NCI-H2196 treated with DMSO at 0.1 percent for 48 hours (cell line): ENCODE data around the gene SLC34A2.
"Not testable (repeated sequence)": the region's sequence is repeated elsewhere in the genome, so short reads cannot be mapped to it uniquely, and the experiment has no call there.

ENCODE experiments used
- DNase-seq: peaks from one replicate; lab custom pipeline; 2025; ENCODE audit not compliant: unreplicated experiment; lab: John Stamatoyannopoulos, UW

Gene SLC34A2, protein sequence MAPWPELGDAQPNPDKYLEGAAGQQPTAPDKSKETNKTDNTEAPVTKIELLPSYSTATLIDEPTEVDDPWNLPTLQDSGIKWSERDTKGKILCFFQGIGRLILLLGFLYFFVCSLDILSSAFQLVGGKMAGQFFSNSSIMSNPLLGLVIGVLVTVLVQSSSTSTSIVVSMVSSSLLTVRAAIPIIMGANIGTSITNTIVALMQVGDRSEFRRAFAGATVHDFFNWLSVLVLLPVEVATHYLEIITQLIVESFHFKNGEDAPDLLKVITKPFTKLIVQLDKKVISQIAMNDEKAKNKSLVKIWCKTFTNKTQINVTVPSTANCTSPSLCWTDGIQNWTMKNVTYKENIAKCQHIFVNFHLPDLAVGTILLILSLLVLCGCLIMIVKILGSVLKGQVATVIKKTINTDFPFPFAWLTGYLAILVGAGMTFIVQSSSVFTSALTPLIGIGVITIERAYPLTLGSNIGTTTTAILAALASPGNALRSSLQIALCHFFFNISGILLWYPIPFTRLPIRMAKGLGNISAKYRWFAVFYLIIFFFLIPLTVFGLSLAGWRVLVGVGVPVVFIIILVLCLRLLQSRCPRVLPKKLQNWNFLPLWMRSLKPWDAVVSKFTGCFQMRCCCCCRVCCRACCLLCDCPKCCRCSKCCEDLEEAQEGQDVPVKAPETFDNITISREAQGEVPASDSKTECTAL

DNA sequence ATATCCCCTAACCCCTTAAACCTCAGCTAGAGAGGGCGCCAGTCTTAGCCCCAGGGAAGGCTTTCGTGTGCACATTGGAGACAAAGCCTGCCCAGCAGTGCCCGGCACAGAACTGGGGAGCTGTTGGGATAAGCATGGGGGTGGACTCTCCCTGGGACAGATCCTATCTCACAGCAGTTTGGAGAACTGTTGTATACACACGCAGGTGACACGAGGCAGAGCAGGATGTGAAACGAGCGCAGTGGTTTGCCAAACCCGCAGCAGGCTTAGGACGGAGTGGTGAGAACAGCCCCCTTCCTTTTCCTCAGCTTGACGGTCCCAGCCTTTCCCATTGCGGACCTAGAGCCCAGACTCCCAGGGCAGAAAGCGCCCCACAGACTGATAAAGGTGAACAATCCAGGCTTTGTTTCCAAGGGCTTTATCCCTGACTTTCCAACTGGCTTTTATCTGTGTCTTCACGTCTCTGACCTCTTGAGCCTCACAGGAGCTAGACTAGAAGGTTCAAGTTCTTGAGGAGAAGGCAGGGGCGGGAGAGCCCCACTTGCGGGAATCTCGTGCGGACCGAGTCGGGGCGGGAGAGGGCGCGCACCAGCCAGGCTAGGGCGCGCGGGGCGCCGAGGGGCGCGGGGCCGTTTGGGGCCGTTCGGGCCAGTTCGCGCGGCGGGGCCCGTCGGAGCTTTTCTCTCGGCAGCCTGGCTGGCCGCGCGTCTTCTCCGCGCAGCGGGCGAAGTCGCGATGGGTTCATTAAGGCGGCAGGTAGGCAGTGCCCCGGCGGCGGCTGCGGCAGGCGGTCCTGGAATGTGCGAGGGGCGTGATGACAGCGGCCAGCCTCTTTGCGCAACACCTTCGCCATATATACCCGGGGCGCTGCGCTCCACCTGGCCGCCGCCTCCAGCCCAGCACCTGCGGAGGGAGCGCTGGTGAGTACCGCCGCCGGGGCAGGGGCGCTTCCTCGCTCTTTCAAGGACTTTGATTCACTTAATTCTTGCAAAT lies at the start of gene SLC34A2:
Gene SLC34A2, plus strand, starts transcription at position 881 of the 993 bp plus-strand sequence. CDS start 6,650 bp downstream, outside the sequence.
- DNase-seq, result no peak

DNA sequence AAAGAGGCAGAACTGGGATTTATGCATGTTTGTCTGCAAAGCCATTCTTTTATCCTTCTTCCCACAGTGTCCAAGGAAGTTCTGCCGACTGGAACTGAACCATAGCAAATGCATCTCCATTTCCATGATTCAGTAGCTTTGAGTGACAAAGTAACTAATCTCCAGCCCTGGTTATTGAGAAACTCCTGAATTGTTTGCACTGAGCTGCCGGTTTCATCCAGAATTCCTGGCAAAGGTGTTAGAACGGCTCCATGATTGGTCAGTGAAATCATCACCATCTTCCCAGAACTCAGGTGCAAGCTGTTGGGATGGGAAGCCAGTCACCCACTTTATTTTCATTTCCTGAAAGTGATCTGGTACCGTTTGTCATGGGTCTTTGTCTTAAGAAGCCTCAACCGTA lies 47.0 kb upstream of the SLC34A2 start:
- DNase-seq, result no peak

DNA sequence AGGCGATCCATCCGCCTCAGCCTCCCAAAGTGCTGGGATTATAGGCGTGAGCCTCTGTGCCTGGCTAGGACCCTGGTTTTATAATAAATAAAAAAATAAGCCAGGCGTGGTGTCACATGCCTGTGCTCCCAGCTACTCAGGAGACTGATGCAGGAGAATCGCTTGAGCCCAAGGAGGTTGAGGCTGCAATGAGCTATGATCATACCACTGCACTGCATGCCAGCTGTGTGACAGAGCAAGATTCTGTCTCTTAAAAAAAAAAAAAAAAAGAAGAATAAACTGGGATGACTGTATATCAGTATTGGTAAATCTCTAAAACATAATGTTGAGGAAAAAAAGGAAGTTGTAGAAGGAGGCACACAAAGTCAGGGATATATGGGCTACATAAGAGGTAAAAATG lies 45.7 kb upstream of the SLC34A2 start:
- no peak for DNase-seq

DNA sequence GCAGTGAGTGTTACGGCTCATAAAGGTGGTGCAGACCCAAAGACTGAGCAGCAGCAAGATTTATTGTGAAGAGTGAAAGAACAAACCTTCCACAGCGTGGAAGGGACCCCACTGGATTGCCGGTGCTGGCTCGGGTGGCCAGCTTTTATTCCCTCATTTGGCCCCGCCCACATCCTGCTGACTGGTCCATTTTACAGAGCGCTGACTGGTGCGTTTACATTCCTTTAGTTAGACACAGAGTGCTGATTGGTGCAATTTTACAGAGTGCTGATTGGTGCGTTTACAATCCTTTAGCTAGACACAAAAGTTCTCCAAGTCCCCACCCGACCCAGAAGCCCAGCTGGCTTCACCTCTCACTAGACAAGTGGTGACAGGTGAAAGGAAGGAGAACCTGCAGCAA lies 42.0 kb upstream of the SLC34A2 start:
- not testable (repeated sequence) for DNase-seq

DNA sequence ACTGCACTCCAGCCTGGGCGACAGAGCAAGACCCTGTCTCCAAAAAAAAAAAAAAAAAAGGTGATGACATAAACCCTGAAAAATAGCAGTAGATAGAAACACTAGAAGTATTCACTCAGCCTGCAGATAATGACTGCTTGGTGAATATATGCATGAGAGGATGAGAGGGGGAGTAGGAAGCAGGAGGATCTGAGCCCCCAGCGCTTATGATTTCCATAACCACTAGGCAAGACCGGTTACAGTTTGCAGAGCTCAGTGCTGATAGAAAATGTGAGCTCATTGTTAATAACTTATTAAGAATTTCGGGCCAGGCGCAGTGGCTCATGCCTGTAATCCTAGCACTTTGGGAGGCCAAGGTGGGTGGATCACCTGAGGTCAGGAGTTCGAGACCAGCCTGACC lies 40.8 kb upstream of the SLC34A2 start:
- DNase-seq, result no peak

DNA sequence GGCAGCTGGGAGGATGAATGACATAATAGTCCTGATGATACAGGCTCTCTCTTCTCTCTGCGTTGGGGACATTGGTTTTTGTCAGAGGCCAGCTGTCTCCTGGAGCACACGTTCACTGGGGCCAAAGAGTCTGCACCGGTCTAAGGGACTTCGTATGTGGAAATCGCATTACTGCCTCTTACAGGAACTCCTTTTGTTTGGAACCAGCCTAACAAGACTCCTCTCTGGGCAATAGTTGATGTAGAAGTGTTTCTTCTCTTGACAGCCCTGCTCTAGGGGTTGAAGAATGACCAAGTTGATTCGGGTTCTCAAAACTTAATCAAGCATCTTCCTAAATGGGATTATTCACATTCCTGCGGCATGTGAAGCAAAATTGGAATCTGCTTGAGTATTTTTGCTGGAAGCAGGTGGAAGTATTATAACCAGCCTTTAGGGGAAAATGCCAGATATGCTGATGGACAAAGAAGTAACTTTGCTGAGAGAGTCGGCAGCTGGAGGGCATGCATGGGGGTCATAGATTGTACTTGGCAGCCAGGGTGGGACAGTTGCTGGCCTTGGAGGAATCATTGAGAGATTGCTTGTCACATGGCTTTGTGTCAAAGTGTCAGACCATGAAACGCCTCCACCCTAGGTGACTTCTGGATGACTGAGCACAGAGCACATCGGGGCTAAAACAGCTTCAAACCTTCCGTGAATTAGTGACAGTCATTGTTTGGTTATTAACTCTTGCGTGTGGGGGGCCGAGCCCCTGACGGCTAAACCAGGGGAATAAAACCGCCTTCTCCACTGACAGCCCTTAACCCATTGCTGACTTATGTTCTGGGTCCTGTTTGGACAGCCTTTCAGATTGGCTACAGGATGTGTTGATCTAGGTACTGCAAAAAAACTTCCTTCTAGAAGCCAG lies 34.4 kb upstream of the SLC34A2 start:
- DNase-seq, result no peak

DNA sequence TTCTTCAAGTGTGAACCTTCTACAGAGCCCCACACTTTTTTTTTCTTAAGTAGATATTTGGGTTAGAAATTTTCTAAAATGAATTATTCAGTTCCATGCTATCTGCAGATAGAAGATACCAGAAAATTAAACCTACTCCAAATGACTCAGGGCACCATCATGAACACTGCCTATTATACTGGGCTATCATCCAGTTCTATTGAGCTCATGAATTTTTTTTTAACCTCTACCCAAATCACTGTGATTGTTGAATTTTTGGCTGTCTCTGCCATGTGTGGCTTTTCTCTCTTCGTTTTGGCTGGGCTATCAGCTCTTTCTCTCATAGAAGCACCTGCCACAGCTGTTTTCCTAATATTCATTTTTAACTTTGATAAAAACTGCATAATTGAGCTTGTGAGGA lies 31.0 kb upstream of the SLC34A2 start:
- no peak for DNase-seq

DNA sequence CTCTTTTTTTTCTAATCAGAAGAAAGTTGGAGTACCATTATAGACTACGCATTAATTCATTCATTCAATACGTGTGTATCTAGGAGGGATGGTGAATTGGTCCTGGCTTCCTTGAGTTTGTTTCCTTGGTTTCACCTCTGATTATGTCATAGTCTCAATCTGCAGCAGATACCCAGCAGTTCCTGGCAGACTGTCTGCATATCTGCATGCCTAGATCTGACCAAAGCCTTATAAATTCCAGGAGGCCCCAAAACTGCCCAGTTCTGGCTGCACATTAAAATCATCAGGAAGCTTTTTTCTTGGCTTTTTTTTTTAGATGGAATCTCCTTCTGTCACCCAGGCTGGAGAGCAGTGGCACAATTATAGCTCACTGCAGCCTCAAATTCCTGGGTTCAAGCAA lies 27.2 kb upstream of the SLC34A2 start:
- no peak for DNase-seq

DNA sequence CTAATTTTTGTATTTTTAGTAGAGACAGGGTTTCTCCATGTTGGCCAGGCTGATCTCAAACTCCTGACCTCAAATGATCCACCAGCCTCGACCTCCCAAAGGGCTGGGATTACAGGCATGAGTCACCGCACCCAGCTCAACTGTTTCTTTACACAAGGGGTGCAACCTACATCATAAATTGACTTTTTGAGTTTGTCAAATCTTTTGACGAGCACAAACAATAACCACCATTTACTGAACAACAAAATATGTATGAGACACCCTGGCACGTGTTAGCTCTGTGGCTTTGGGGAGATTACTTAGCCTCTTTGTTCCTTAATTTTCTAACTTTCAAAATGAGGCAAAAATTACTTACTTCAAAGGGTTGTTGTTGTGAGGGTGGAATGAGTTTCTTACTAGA lies 23.5 kb upstream of the SLC34A2 start:
- no peak for DNase-seq

DNA sequence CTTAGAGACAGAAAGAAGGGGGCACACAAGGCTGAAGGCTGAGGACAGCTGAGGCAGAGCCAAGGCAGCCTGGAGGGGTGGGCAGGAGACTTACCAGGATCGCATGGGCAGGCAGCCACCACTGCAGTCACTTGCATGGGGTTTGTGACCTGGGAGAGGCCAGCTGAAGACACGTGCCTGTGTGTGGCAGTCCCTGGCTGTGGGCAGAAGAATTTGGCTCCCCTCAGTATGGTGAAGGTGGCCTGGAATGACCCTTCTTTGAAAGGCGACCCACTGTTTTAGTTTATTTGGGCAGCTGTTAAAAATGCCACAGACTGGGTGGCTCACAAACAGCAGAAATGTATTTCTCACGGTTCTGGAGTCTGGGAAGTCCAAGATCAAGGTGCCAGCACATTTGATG lies 22.1 kb upstream of the SLC34A2 start:
- DNase-seq, result no peak

DNA sequence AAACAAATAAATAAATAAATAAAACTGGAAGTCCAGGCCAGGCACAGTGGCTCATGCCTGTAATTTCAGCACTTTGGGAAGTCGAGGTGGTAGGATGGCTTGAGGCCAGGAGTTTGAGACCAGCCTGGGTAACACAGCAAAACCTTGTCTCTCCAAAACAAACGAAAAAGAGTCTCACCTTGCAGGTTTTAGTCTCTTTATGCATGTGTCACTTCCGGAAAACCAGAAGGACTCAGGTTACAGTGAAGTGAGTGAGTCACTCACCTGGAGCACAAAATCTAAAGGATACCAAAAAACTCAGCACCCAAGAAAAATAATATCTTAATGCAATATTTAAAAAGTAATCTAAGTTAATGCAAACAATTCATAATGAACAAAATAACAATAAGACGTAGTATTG lies 20.1 kb upstream of the SLC34A2 start:
- peak; percentile 30 for DNase-seq

DNA sequence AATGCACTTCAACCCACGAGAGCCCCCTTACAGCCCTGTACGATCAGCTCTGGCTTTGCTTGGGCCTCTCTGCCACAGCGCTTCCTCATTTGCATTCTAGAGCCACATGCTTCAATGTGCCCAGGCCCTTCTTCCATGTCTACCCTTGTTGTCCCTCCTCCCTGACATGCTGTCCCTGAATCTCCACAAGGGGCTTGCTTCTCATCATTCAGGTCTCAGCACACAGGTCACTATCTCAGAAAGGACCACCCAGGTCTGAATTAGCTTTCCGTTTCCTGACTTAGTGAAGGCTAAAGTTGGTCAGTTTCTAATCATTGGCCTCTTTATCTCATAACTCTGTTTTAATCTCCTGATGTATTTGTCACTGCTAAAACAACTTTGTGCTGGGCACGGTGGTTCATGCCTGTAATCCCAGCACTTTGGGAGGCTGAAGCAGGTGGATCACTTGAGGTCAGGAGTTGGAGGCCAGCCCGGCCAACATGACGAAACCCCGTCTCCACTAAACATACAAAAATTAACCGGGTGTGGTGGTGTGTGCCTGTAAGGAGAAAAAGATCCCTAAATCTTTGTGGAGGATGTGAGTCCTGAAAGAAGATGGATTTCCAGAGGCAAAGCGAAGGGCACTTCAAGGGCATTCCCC lies 17.9 kb upstream of the SLC34A2 start:
- DNase-seq, result no peak

DNA sequence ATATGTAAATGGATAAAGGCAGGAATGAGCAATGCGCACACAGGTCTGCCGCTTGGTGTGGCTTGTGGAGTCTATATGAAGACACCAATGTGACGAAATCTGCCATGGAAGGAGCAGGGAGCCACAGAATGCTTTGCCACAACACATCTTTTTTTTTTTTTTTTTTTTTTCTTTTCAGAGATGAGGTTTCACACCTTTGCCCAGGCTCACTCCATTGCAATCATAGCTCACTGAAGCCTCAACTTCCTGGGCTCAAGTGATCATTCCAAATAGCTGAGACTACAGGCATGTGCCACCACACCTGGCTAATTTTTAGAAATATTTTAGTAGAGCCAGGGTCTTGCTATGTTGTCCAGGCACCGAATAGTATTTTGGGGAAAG lies 17.4 kb upstream of the SLC34A2 start:
- DNase-seq, result no peak

DNA sequence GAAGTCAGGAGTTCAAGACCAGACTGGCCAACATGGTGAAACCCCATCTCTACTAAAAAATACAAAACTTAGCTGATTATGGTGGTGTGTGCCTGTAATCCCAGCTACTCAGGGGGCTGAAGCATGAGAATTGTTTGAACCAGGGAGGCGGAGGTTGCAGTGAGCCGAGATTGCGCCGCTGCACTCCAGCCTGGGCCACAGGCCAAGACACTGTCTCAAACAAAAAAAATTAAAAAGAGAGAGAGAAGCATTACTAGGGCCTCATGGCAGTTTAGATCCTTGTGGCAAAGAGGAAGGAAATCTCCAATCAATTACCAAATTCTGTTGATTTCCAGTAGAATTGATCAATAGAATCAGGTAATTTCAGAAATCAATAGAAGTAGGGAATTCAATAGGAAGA lies 16.8 kb upstream of the SLC34A2 start:
- DNase-seq, result no peak

DNA sequence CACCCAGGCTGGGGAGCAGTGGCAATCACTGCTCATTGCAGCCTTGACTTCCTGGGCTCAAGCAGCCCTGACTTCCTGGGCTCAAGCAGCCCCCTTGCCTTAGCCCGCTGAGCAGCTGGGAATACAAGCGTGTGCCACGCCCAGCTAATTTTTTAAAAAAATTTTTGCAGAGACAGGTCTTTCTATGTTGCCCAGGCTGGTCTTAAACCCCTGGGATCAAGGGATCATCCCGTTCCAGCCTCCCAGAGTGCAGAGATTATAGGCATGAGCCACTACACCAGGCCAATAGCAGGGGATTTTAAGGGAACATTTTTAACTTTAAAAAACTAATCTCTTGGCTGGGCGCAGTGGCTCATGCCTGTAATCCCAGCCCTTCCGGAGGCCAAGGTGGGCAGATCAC lies 5.3 kb upstream of the SLC34A2 start:
- no peak for DNase-seq

DNA sequence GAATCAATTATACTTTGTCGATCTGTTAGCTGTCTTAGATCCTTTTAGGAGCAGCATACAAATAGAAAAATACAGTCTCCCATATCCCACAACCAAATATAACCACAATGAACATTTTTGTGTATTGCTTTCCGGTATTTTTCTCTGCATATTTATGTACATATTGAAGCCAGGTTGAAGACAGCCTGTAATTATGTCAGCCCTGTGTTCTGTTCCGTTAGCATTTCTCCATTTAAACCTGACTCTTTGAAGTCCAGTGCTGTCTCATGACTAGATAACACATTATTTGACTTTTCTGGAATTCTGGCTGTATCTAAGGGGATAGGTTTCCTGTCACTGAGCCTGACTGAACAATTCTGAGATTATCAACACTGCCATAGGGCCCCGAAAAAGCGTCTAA lies 4.0 kb upstream of the SLC34A2 start:
- DNase-seq, result no peak

DNA sequence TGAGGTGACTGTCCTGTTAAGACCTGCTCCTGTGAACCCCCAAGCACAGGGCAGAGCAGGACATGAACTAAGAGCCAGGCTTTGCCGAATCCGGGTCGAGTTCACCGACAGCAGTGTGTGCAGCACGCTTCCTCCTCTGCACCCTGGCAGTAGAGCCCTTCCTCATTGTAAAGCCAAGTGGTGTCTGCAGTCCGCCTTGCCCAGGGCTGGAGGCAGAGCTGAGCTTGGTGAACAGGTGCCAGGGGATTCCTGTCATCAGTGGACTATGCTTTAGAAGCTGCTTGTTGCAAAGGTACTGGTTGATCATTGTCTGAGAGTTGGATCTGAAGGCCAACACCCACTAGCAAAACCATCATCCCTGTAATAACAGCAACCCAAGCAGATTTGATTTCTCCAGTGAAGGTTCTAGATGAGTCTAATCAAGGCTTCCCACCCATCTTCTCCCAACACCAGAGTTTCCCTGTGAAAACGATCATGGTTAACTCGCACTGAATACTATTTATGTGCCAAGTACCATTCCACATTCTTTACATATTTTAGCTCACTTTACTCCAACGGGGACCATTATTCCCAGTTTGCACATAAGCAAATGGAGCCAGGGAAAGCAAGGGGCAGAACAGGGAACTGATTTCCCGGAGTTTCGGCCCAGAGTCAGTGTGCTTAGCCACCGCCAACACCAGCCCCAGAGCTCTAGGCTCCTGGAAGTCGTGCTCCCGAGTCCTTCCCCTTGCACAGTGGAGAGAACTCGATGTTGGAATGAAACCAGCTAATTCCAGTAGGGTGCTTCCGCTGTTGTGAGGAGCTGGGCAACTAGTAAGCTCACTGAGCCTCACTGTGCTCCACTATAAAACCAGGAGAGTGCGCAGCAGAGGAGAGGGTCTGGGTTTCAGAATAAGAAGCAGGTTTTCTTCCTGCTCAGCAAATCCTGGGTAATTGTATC lies 1.4 kb upstream of the SLC34A2 start:
- no peak for DNase-seq

DNA sequence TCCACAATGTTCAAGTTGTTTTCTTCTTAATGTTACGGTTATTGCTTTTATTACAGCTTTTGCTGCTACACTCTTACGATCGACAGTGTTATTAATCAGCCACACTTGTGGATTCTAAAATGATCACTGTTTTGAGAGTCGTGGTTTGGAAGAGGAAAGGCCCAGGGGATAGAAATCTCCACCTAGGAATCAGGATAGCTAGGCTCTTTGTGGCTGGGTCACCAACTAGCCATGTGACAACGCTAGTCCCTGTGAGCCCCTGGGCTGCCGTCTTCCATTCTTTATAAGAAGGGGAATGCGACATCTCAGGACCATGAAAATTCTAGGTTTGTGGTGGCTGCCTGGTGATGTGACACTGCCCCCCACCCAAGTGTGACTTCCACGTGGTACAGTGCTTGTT lies 380 bp downstream of the SLC34A2 start:
- no peak for DNase-seq

DNA sequence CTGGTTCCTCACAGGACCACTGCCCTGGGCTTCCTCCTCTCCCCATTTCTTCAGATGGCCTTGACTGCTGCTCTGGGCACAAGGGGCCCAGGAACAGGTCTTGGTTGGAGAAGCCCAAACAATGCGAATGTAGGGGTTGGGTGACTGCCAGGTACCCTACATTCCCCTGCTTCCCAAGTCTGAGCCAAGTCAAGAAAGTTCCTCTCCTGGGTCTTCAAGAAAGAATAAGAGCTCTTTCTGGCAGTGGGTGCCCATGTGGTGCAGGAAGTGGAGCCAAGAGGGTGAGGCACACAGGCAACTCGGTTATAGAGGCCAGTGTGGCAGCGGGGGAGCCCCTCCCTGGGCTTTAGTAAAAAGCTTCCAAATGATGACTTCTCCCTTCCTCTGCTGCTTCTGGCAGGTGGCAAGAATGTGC lies 2.7 kb downstream of the SLC34A2 start:
- DNase-seq, result no peak
